Muscle of leg (tissue), 11 donors: ENCODE measurements around the gene CCDC57. TPM values are rescaled to one million over a fixed set of nuclear protein-coding genes. Genes with fewer than 3 reads are reported as not detected.
A peak's percentile ranks its signal among the peaks of the same experiment; 100 is the strongest.
"Not testable (repeated sequence)": the region's sequence is repeated elsewhere in the genome, so short reads cannot be mapped to it uniquely, and the experiment has no call there.

ENCODE experiments used
- DNase-seq: peaks from one replicate; pipeline ENCODE4 v3.0.0; 2013
- H3K27ac ChIP-seq: one replicate; pipeline ENCODE4 v1.5.1; 2013; ENCODE audit warnings: mild to moderate bottlenecking, low read length, control low read depth
- H3K27me3 ChIP-seq: one replicate; pipeline ENCODE4 v1.6.1; 2013; ENCODE audit warnings: low read length; ENCODE audit not compliant: control insufficient read depth, insufficient read depth
- H3K36me3 ChIP-seq: one replicate; pipeline ENCODE4 v1.6.1; 2013; ENCODE audit warnings: low read length; ENCODE audit not compliant: control insufficient read depth, insufficient read depth
- H3K4me1 ChIP-seq: one replicate; pipeline ENCODE4 v1.6.1; 2013; ENCODE audit warnings: low read length; ENCODE audit not compliant: control insufficient read depth, insufficient read depth
- H3K4me3 ChIP-seq: one replicate; pipeline ENCODE4 v1.5.1; 2013; ENCODE audit warnings: low read length, control low read depth
- H3K9me3 ChIP-seq: replicated peaks from 2 replicates; pipeline ENCODE4 v1.6.1; 2013; ENCODE audit warnings: low read depth, low read length; ENCODE audit not compliant: control insufficient read depth
- WGBS: methylation state at CpG from one replicate; pipeline ENCODE4 v1.1.5; 2013; ENCODE audit warnings: missing lambda C conversion rate; ENCODE audit not compliant: insufficient coverage; 5-methylcytosine and 5-hydroxymethylcytosine counted together
- polyA plus RNA-seq, 8 donors: library from polyadenylated mRNA; unstranded; fragments of 120-200 nt; gene quantifications; one replicate each; pipeline versions ENCODE4 v1.2.1 to v1.2.3, GENCODE V29; 2013; ENCODE audit warnings: inconsistent platforms in 1 of 8, low replicate concordance in 1 of 8; ENCODE audit not compliant: insufficient read length in 8 of 8, insufficient read depth in 1 of 8
- total RNA-seq: library from RNA; stranded (reverse); fragments of 120-200 nt; gene quantifications from one replicate; pipeline ENCODE4 v1.2.4, GENCODE V29; 2013

Gene CCDC57
- total and polyA plus RNA-seq, 9 donors, result 15.7 to 37.4 (median 30.4) TPM

DNA sequence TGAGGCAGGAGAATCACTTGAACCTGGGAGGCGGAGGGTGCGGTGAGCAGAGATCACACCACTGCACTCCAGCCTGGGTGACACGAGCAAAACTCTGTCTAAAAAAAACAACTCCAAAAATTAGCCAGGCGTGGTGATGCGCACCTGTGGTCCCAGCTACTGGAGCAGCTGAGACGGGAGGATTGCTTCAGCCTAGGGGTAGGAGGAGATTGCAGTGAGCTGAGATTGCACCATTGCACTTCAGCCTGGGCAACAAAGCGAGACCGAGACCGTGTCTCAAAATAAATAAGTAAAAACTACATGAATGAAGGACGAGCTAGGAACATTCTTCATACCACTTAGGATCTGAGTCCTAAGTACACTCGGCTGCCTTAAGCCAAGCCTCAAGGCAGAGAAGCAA, 35.4 kb downstream of the CCDC57 start:
- H3K9me3 ChIP-seq, result no peaks in the 10 kb centered on the region
- H3K36me3 ChIP-seq, result peaks cover 55% of the 10 kb centered on the region
- H3K4me1 ChIP-seq, result no peaks in the 10 kb centered on the region
- no peak overlapping the region for H3K27ac ChIP-seq
- WGBS, result 93% methylated on average over 3 of the region's 11 CpGs
- no peaks in the 10 kb centered on the region for H3K27me3 ChIP-seq
- DNase-seq, result no peak
- H3K4me3 ChIP-seq, result no peak overlapping the region

DNA sequence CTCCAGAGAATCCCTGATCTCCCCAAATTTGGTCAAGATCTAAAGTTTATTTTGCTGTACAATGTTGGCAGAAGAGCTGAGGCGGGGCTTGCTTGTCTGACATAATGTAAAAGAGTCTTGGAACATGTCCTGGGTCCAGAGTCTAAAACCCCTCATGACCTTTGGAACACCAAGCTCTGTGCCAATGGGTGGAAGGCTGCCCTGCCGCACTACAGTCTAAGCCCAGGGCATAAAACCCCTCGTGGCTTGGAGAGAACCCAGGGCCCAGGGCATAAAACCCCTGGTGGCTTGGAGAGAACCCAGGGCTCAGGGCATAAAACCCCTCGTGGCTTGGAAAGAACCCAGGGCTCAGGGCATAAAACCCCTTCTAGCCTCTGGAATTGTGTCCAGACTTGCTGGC, 36.7 kb downstream of the CCDC57 start:
- Histone ChIP-seq H3K27me3 (no peaks in the 10 kb centered on the region), H3K4me3 (no peak overlapping the region), H3K27ac (no peak overlapping the region), H3K36me3 (peaks cover 58% of the 10 kb centered on the region), H3K4me1 (no peaks in the 10 kb centered on the region), H3K9me3 (no peaks in the 10 kb centered on the region)
- WGBS, result 83% methylated on average over 4 of the region's 4 CpGs
- no peak for DNase-seq

DNA sequence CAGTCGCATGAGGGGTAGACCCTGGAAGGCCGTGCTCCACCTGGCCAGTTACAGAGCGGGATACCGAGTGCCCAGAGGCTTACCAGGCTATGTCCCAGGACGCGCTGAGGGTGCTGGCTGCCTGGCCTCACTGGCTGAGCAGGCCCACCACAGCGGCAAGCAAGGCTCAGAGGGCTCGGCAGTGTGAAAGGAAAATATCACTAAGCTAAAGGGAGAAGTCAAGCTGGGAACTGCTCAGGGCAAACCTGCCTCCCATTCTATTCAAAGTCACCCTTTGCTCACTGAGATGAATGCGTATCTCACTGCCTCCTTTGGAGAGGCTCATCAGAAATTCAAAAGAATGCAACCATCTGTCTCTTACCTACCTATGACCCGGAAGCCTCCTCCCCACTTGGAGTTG, 37.4 kb downstream of the CCDC57 start:
- Histone ChIP-seq H3K4me1 (no peaks in the 10 kb centered on the region), H3K27ac (no peak overlapping the region), H3K4me3 (no peak overlapping the region), H3K27me3 (no peaks in the 10 kb centered on the region), H3K36me3 (peaks cover 58% of the 10 kb centered on the region), H3K9me3 (no peaks in the 10 kb centered on the region)
- WGBS, result 79% methylated on average over 8 of the region's 10 CpGs
- DNase-seq, result no peak

DNA sequence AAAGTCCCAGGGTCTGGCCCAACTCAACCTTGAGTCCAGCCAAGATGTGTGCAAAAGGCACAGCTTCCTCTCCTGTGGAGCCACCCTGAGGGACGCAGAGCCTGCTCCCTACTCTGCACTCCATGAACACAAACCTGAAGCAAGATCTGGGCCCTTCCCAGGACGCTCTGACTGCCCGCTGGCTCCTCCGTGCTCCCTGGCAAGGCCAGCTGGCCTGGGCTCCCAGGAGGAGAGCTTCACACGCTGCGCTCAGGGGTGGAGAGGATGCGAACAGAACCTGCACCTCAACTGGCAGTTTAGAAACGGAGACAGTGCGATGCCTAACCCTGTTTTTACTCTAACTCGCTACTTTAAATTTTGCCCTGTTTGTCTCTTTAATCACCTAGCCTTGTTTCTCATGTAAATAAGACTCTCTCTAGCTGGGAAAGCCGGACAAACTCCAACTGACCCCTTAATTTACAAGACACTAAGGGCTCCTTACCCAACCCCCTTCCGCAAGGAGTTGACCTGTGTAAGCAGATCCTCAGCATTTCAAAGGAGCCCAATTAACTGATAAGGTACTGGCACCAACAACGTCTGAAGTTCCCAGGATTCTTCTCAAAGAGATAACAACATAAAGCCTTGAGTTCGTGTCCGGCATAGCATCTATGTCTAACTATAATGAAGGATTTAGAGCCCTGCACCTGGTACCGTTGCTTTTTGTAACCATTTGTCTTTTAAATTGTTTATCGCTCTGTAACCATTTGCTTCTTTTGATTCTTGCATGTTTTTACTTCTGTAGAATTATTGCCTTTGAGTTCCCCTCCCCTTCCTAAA, 38.4 kb downstream of the CCDC57 start:
- not testable (repeated sequence) for H3K9me3 ChIP-seq, H3K4me1 ChIP-seq, DNase-seq, H3K27me3 ChIP-seq, H3K4me3 ChIP-seq, H3K27ac ChIP-seq
- 57% methylated on average over 14 of the region's 17 CpGs for WGBS
- peaks cover 56% of the 10 kb centered on the region for H3K36me3 ChIP-seq

DNA sequence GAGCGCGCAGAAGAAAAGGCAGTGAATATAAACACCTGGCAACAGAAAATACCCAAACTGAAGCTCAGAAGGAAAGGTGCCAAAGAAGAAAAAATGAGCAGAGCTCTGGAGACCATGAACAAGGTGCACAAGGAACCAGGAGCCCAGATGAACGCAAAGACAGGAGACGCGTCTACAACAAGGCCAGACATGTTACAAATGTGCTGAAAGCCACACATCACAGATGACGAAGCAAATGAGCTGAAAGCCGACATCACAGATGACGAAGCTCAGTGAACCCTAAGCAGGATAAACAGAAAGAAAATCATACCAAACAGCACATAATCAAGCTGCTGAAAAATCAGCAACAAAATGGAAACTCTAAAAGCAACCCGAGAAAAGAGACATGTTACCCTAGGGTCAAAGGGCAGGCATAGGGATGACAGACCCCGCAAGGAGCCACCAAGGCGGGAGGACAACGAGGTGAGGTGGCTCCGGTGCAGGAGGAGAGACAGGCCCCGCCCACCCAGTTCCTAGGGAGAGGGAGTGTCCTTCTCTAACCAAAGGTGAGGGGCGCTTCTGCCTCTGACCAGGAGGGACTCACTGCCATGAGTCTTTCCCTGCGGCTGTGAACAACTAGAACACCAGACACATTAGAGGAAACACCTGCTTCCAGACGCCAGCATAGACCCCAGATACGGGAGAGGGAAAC, 39.1 kb downstream of the CCDC57 start:
- peaks cover 49% of the 10 kb centered on the region for H3K36me3 ChIP-seq
- no peak overlapping the region for H3K27ac ChIP-seq
- no peak overlapping the region for H3K4me3 ChIP-seq
- no peak for DNase-seq
- WGBS, result 70% methylated on average over 12 of the region's 18 CpGs
- no peaks in the 10 kb centered on the region for H3K27me3 ChIP-seq
- H3K4me1 ChIP-seq, result no peaks in the 10 kb centered on the region
- no peaks in the 10 kb centered on the region for H3K9me3 ChIP-seq

DNA sequence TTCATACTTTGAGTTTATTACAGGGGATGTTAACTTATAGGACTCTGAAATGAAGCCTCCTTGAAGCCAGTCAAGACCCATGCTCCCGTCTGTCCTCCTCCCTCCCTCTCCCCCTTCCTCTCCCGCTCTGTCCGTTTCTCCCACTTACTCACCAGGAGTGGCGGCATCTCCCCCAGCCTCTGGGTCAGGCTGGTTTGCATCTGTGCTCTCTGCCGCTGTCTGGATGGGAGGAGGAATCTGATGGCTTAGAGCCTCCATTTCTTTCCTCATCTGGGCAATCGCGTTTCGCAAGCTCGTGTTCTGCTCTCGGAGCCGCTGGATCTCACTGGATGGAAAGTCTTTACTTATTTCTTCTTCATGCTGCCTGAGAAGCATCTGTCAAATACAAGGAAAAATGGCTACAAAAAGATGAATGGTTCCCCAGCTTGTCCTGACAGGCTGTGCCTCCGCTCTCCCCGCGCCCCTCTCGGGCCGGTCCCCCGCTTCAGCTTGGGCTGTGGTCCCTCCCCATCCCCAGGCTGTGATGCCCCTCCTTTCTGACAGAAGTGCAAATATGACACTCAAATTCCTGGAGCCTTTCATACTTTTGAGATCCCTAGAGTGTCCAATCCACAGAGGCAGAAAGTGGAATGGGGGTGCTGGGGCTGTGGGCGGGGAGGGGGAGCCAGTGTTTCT, 40.0 kb downstream of the CCDC57 start:
- peaks cover 43% of the 10 kb centered on the region for H3K36me3 ChIP-seq
- no peaks in the 10 kb centered on the region for H3K27me3 ChIP-seq
- H3K9me3 ChIP-seq, result no peaks in the 10 kb centered on the region
- no peak overlapping the region for H3K27ac ChIP-seq
- WGBS, result 84% methylated on average over 12 of the region's 18 CpGs
- H3K4me1 ChIP-seq, result no peaks in the 10 kb centered on the region
- no peak for DNase-seq
- H3K4me3 ChIP-seq, result no peak overlapping the region

DNA sequence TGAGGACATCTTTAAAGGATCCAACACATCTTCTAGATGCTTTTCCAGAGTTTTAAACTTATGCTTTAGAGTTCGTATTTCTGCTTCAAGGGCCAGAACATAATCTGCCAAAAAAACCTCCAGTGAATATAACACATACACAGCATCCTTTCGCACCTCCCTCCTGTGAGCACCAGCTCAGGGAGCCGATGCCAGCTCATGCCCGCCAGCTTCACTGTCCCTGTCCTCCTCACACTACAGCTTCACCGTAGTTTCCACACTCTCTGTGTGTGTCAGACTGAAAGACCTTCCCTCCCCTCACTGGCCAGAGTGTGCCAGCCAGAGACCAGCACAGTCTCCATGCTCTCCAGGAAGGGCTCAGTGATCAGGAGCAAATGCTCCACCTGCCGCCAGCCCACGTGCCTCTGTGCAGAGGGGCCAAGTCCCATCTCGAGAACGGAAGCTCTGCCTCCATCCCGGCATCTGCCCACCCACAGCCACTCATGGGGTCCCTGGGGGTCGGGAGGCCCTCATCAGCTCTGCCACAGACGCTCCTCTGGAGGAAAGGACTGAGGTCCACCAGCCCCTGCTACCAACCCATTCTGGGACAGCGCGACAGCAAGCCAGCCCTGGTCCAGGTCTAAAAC, 40.8 kb downstream of the CCDC57 start:
- Histone ChIP-seq H3K4me1 (no peaks in the 10 kb centered on the region), H3K9me3 (no peaks in the 10 kb centered on the region), H3K27me3 (no peaks in the 10 kb centered on the region), H3K36me3 (peaks cover 41% of the 10 kb centered on the region), H3K27ac (no peak overlapping the region), H3K4me3 (no peak overlapping the region)
- DNase-seq, result no peak
- 73% methylated on average over 10 of the region's 14 CpGs for WGBS

DNA sequence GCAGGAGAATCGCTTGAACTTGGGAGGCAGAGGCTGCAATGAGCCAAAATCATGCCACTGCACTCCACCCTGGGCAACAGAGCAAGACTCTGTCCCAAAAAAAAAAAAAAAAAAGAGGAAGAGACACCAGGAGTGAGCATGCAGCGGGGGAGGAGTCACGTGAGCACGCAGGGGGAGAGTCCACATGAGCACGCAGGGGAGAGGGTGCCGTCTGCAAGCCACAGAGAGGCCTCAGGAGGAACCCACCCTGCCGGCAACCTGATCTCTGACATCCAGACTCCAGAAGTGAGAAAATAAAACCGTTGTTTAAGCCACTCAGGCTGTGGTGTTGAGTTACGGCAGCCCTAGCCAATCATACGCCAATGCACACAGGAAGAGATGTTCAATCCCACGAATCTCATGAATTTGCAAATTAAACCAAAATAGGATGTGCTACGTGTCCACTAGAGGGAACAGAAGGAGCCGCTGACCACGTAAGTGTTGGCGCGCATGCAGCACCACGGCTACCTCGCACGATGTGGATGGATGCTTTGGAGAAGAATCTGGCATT, 42.2 kb downstream of the CCDC57 start:
- peaks cover 39% of the 10 kb centered on the region for H3K36me3 ChIP-seq
- DNase-seq, result peak; percentile 51
- no peak overlapping the region for H3K4me3 ChIP-seq
- WGBS, result 81% methylated on average over 16 of the region's 19 CpGs
- no peaks in the 10 kb centered on the region for H3K4me1 ChIP-seq
- no peak overlapping the region for H3K27ac ChIP-seq
- no peaks in the 10 kb centered on the region for H3K27me3 ChIP-seq
- no peaks in the 10 kb centered on the region for H3K9me3 ChIP-seq

DNA sequence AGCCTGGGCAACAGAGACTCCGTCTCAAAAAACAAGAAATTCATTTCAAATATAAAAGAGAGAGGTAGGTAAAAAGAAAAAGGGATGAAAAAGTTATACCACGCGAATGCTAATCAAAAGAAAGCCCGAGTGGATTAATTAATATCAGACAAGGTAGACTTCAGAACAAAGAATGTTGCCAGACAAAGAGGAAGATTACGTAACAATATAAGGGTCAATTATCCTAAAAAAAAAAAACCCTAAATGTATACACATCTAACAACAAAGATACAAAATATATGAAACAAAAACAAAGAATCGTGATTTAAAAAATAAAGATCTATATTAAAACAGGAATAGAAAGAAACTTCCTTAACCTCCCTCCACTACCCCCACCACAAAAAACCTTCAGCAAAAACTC, 44.1 kb downstream of the CCDC57 start:
- no peaks in the 10 kb centered on the region for H3K9me3 ChIP-seq
- no peaks in the 10 kb centered on the region for H3K27me3 ChIP-seq
- WGBS, result no CpG with 5 or more reads among the region's 6 CpGs
- H3K4me1 ChIP-seq, result no peaks in the 10 kb centered on the region
- peaks cover 32% of the 10 kb centered on the region for H3K36me3 ChIP-seq
- no peak for DNase-seq
- no peak overlapping the region for H3K4me3 ChIP-seq
- no peak overlapping the region for H3K27ac ChIP-seq

DNA sequence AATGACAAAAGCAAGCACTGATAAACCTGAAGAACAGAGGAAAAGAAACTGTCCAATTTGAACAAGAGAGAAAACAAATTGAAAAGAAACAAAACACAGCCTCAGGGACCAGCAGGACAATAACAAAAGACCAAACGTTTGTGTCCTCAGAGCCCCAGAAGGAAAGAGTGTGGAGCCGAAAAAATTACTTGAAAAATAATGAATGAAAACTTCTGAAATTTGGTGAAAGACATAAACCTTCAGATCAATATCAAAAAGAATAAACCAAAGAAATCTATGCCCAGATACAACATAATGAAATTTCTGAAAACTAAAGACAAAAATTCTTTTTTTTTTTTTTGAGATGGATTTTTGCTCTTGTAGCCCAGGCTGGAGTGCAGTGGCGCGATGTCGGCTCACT, 45.6 kb downstream of the CCDC57 start:
- Histone ChIP-seq H3K9me3 (no peaks in the 10 kb centered on the region), H3K27ac (no peak overlapping the region), H3K4me1 (no peaks in the 10 kb centered on the region), H3K4me3 (no peak overlapping the region), H3K27me3 (no peaks in the 10 kb centered on the region), H3K36me3 (peaks cover 30% of the 10 kb centered on the region)
- DNase-seq, result no peak
- WGBS, result no CpG with 5 or more reads among the region's 5 CpGs
